DMS153 treated with DMSO at 0.1 percent for 48 hours (cell line): Measurements from ENCODE around the gene KRIT1.
"Not testable (repeated sequence)": the region's sequence is repeated elsewhere in the genome, so short reads cannot be mapped to it uniquely, and the experiment has no call there.

ENCODE experiments used
- DNase-seq: peaks from one replicate; lab custom pipeline; 2025; ENCODE audit not compliant: unreplicated experiment; lab: John Stamatoyannopoulos, UW

KRIT1 gene

DNA sequence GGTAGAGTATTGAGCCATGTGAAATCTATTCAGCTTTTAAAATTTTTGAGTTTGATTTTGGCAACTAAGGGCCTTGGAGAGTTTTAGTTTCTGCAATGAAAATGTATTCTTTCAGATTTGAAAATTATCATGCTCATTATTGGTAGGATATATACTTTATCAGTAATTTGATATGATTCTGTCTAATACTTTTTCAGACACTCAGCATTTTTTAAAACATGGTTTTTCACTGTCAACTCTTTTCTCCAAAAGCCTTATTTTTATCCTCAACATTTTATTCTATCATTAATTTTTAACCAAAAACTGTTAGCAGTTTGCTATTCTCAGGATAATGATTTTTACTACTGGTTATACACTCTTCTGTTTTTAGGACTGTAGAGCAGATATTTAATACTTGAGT lies 4.9 kb upstream of the KRIT1 start:
- no peak for DNase-seq

DNA sequence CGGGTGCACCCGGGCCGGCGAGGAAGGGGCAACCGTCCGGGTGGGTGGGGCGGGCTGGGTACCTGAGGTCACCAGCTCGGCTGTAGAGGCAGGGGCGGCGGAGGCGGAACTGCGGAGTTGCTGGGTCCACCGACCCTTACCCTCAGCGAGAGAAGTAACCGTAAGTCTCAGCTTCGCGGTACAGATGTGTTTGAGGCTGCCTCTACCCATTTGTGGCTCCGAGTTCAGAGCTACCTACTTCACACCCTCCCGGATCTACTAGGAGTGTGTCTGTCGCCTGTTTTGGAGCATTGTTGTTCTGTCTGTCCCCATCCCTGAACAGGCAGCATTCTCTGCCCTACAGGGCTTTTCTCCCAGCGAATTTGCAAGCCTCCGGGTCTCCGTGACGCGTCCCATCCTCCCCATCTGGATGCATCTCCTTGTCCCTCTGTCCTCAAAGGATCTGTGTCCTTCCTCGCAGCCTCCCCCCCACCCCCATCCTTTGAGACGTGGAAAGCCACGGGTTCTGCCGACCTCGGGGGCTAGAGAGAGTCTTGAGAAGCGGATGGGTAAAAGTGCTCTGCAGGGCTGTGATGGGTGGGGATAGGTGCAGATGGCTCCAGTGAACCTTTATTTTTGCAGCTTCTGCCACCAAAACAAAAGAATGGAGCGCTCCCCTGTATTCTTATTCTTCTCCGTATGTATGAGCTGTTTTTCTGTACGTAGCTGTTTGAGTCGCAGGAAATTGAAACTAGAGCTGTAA lies 817 bp upstream of the KRIT1 start:
- no peak for DNase-seq

DNA sequence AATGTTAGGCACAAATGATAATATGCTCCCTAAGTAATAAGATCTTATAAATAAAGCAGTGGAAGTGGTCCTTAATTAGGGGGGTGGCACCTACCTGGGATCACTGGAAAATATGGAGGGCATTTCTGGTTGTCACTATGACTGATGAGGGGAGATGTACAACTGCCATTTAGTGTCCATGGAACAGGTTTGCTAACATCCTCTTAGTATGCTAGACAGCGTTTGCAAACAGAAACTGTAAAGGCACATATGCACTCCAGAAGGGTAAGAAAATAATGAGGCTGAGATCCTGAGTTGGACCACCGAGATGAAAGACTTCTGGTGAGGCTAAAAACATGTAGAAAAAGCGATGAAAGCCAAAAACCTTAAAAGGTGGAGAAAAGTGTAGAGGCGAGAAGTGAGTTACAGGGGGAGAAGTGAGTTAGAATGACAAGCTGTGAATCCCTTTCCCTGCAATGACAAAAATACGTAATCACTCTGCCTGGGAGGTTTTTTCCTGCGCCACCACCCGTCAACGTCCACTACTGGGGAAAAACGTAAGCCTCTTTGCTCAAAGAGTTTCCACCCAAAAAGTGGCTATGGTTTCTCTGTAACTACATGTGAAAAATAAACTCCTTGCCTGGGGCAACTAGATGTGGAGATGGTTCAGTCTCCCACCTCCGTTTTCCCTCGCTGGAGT lies 767 bp downstream of the KRIT1 start:
- peak; percentile 21 for DNase-seq

DNA sequence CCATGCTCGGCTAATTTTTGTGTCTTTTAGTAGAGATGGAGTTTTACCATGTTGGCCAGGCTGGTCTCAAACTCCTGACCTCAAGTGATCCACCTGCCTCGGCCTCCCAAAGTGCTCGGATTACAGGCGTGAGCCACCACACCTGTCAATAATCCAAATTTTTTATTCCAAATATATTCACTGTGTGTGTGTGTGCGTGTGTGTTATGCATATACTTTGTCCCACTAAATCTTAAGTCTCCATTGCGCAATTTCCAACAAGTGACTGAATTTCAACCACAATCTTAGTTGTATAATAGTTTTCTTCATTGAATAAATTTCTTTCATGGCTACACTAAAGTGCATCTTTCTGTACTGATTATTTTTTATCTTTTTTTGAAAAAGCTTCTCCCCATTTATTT lies 2.7 kb downstream of the KRIT1 start:
- no peak for DNase-seq

DNA sequence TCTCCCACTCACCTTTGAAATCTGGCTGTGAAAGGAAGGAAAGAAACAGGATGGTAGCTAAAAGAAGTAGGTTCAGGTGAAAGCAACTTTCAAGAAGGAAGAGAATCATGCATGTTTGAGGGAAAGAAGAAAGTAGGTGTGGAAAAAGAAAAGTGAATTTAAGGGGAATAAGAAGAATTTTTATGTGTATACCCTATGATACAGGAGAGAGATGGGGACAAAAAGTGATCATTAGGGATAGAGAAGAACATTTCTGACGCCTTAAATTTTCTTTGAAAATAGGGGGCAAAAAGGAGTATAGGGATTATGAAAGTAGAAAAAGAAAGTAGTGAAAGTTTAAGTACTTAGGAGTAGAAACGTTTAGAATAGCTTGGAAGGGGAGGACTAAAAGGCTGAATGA lies 15.2 kb downstream of the KRIT1 start:
- no peak for DNase-seq

DNA sequence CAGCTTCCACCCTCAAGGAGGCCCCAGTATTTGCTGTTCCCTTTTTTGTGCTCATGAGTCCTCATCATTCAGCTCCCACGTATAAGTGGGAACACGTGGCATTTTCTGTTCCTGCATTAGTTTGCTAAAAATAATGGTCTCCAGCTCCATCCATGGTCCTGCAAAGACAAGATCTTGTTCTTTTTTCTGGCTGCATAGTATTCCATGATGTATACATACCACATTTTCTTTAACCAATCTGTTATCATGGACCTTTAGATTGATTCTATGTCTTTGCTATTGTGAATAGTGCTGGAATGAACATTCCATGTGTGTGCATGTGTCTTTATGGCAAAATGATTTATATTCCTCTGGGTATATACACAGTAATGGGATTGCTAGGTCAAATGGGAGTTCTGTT lies 17.0 kb downstream of the KRIT1 start:
- DNase-seq: no peak

DNA sequence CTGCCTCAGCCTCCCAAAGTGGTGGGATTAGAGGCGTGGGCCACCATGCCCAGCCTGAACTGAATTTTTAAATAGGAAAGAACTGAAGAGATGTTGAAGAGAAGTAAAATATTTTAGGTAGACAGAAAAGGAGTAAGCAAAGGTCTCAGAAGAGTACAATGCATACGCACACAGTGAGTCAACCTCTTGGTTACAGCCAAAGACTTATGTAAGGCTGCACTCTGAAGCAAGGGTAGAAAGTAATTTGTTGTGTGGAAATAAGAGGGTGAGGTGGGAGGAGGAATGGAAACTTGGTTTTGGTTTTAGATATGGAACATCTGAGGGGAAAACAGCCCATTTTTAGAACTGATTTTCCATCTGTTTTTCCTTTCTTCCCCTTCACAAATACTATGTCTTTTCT lies 17.6 kb downstream of the KRIT1 start:
- no peak for DNase-seq

DNA sequence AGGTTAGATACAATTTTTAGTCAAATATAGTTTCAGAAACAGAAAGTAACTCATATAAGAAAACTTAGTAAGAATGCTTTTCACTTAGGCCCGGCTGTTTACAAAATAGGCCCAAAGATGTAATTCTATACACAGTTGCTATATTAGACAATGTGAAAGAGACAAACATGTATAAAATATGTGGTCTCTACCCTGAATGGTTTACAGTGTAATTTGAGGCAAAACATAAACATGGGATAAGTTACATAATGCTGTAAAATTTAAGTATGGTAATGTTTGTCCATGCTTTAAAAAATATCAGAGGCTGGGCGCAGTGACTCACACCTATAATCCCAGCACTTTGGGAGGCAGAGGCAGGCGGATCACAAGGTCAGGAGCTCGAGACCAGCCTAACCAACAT lies 18.7 kb downstream of the KRIT1 start:
- DNase-seq: no peak

DNA sequence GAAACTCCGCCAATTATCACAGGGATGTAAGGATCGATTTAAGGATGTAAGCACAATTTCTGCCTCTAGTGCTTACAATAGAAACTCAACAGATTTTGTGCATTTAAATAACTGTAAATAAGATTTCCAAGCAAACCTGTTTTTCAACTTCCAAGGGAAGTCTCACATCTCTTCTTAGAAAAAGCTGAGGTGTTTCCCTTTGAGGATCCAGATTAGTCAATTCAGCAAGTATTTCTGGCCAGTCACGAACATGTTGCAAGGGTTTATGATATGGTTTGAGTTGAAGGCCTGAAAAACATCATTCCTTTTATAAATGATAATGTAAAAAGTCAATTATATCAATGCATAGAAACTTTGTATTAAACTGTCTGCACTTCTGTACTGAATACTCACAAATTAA lies 23.9 kb downstream of the KRIT1 start:
- no peak for DNase-seq

DNA sequence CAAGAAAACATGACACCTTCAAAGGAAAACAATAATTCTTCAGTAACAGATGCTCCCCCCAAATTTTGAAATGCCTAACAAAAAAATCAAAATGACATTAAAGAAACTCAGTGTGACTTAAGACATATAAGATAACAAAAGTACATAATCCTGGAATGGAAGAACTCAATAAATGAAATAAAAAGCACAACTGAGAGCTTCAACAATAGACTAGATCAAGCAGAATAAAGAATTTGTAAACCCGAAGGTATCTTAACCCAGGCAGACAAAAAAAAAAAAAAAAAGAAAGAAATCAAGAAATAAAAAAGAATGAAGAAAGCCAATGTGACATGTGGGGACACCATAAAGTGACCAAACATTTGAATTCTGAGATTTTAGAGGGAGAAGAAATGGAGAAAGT lies 39.0 kb downstream of the KRIT1 start:
- DNase-seq: no peak

DNA sequence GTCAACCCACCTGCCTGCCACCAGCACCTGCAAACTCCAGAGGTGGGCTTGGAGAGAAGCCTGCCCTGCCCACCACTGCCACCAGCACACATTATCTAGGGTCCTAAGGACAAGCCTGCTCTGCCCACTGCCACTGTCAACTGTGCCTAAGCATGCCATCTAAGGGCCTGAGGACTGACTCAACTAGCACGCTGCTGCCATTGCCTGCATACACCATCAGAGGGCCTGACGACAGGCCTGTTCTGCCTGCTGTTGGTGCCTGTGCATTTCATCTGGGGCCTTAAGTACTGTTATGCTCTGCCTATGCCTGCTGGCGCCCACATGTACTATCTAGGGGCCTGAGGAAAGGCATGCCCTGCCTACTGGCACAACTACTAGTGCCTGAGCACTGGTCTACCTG lies 39.7 kb downstream of the KRIT1 start:
- no peak for DNase-seq

DNA sequence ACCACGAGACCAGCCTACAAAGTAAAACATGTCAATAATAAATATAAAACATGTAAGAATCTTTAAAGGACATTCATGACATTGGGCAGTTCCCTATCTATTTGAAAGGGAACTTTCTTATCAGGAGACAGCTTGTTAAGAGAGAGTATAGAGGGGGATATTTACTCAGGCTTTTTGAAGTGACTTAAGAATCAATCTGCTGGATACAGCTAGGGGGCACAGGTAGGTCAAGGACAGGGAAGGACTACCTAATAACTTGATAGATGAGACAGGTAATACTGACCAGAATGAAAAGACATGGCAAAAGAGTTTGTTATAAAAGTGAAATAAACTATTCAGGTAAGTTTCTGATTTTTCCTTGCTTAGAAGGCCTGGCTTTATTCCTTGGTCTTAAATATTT lies 44.9 kb downstream of the KRIT1 start:
- no peak for DNase-seq

DNA sequence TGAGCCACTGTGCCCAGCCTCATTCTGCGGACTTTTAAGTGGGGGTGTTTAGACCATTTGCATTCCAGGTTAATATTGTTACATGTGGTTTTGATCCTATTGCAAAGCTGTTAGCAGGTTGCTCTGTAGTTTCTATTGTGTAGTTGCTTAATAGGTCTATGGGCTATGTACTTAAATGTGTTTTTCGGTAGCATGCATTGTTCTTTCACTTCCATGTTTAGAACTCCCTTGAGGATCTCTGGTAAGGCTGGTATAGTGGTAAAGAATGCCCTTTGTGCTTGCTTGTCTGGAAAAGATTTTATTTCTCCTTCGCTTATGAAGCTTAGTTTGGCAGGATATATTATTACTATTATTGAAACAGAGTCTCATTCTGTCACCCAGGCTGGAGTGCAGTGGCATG lies 53.4 kb downstream of the KRIT1 start:
- DNase-seq: no peak

DNA sequence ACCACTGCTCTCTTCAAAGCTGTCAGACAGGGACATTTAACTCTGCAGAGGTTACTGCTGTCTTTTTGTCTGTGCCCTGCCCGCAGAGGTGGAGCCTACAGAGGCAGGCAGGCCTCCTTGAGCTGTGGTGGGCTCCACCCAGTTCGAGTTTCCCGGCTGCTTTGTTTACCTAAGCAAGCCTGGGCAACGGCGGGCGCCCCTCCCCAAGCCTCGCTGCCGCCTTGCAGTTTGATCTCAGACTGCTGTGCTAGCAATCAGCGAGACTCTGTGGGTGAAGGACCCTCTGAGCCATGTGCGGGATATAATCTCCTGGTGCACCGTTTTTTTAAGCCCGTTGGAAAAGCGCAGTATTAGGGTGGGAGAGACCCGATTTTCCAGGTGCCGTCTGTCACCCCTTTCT lies 56.5 kb downstream of the KRIT1 start:
- DNase-seq: not testable (repeated sequence)

DNA sequence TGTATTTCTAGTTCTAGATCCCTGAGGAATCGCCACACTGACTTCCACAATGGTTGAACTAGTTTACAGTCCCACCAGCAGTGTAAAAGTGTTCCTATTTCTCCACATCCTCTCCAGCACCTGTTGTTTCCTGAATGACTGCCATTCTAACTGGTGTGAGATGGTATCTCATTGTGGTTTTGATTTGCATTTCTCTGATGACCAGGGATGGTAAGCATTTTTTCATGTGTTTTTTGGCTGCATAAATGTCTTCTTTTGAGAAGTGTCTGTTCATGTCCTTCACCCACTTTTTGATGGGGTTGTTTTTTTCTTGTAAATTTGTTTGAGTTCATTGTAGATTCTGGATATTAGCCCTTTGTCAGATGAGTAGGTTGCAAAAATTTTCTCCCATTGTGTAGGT lies 61.4 kb downstream of the KRIT1 start:
- not testable (repeated sequence) for DNase-seq

DNA sequence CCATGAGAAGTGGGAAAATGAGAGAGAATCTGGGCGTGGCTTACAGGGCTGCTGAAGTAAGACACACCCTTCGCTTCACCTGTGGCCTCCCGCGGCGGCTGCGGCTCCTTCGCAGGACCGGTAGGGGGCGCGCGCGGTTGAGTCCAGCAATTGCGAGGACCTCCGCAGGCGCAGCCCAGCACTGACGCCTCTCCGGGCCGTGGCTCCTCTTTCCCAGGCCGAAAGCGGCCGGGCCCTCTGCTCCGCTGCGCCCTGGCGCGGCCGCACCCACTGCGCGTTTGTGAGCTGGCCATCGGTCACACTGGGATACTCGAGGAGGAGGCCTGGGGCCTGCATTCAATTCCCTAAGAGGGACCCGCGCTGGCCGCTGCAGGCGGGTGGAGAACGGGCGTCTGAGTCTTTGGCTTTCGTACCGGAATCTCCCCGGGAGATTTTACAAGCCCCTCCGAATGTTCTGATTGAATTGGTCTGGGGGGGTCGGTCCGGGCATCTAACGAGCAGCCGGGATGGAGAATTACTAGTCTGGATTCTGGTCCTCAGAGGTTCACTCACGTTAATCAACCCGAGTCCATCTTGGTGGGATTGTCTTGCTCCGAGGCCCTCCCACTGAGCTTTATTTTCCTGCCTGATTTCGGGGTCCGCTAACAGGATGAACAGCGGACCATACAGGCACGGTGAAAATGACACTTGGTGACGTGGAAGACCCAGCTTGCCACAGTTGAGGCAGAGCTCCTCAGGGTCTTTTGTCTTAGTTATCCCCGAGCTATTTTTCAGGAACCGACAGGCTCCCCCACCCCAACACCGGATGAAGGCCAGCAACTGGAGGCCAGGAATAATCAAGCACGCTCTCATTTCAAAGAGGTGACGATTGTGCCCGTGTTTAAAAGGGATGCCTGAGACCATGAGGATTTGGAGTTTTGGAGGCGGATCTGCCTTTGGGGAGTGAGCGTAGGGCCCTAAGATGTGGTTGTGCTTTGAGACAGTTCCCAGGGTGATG lies 66.5 kb downstream of the KRIT1 start, which contains the start of gene LRRD1:
Gene LRRD1 (minus strand): TSS at position 215 of the 997 bp plus-strand sequence. CDS start 13,940 bp downstream, outside the sequence.
- peak; percentile 57 for DNase-seq

DNA sequence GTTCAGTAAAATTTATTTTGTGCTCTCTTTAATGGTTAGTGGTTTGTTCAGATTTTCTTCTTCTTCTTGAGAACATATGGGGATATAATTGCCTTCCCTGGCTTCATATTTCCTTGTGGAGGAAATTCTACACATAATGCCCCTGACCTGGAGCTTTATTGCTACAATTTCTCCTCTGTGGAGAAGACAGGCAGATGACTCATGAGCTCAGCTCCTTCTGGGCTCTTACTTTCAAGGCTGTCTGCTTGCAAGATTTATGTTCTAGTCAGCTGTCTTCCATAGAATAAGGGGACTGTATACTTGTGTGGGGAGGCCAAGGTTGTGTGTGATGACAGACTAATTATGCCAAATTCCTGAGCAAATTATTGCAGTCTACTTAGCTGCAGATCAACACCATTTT lies 68.4 kb downstream of the KRIT1 start:
- no peak for DNase-seq

DNA sequence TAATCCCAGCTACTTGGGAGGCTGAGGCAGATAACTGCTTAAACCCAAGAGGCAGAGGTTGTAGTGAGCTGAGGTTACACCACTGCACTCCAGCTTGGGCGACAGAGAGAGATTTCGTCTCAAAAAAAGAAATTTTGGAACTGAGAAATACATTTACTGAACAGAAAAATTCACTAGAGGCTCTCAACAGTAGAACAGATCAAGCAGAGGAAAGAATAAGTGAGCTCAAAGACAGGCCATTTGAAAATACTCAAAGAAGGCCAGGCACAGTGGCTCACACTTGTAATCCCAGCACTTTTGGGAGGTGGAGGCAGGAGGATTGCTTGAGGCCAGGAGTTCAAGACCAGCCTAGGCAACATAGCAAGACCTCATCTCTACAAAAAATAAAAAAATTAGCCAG lies 76.2 kb downstream of the KRIT1 start:
- DNase-seq: not testable (repeated sequence)

DNA sequence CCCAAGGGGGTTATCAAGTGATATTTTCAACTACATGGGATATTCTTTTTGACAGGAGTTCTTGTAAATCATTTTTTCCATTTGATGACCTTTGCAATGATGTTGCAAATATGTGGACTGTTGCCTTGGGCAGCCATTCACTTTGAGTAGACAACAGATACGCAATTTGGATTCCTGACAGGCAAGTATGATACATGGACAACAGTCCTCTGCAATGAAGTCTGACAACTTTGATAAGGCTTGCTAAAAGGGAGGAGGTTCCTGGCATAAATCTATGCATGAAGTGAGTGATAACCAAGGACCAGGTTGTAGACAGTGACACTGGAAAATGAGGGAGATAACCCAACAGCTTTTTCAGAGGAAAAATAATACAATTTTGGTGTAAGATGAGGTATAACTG lies 84.4 kb downstream of the KRIT1 start:
- DNase-seq: no peak

DNA sequence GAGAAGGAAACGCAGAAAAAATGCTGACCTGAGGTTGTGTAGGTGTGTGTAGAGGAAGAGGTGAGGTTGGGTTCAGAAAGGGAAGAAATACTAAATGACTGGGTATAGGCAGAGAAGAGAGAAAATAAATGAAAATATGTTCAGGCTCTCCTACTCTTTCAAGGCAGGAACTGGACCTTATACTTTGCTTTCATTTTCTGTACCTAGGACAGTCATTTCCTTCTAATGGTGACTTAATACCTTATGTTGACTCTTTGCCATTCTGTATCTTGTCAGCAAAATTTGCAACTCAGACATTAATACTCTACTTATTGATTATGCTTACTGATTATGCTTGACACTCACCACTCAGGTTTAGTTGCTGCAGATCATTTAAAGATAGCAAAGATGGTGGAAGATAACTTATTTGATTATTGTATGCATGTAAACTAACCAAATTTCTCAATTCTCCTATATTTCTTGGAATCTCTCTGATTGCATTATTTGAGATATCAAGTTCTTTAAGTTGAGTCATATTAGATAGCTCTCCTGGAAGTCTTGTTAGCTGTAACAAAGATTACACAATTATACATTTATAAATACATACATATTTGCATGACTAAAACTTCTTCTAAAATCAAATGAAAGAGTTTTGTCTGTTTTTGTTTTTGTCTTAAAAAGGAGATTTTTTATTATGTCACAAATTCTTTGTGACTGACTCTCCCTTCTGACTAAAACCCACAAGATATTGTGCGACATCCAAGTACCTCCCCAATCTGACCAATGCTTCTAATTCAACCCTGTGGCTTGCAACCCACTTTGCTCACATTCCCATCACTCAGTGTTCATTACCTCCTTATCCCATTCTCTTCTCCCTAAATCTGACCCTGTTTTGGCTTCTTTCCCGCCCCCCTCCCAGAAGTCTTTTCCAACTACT lies 86.8 kb downstream of the KRIT1 start:
- DNase-seq: no peak
